ENCODE data around the gene ESR1. TPM values are rescaled to one million over a fixed set of nuclear protein-coding genes. Genes with fewer than 3 reads are reported as not detected.

Gene ESR1
- total and polyA plus RNA-seq, 12 donors = 0.28 to 9.4 (median 3.8) TPM

DNA sequence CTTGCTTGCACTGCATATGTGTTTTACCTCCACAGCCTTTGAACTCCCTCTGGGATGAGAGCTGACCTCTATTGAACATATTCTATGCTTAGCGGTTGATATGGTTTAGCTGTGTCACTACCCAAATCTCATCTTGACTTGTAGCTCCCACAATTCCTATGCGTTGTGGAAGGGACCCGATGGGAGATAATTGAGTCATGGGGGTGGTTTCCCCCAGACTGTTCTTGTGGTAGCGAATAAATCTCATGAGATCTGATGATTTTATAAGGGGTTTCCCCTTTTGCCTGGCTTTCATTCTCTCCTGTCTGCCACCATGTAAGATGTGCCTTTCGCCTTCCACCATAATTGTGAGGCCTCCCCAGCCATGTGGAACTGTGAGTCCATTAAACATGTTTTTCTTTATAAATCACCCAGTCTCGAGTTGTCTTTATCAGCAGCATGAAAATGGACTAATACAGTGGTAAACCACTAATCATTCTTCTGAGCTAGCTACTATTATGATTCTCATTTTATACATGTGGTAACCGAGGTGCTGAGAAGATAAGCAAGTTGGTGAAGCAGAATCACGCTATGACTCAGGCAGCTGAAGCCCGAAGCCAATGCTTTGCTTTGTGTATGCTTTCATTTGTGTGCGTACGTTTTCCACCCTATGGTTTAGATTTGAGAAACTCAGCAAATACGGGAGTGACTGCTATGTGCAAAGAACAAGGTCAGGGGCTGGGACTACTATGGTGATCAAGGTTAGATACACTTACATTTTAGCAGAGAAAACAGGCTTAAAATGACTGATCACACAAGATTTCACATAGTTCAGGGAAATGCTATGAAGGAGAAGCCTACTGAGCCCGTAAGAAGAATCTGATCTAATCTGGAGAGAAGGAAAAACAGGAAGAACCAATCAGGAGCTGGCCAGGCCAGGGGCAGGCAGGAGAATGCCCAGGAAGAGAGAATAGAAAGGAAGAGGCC, 363.5 kb downstream of the ESR1 start:
- Histone ChIP-seq H3K27me3 (no peaks in the 10 kb centered on the region), H3K4me3 (no peak overlapping the region), H3K36me3 (replicated peaks in 1 of 2) (peaks cover 0 to 17% of the 10 kb centered on the region in 2 donors), H3K27ac (peak overlapping the region; percentile 49 to 80 (median 71)), H3K4me1 (replicated peaks in 1 of 2) (peaks cover 7 to 16% of the 10 kb centered on the region in 2 donors), H3K9me3 (replicated peaks in 1 of 3) (peaks cover 0 to 4% (median 0%) of the 10 kb centered on the region in 3 donors)
- DNase-seq = peak in 5 of 7 donors; percentile 24 to 57 (median 46)
- intact Hi-C loops (cut with DNase I) = no loop called here
- 62 to 67% (median 64%) methylated on average over 13 of the region's 13 CpGs for WGBS, 4 donors
- TF ChIP-seq, protein P1, sequence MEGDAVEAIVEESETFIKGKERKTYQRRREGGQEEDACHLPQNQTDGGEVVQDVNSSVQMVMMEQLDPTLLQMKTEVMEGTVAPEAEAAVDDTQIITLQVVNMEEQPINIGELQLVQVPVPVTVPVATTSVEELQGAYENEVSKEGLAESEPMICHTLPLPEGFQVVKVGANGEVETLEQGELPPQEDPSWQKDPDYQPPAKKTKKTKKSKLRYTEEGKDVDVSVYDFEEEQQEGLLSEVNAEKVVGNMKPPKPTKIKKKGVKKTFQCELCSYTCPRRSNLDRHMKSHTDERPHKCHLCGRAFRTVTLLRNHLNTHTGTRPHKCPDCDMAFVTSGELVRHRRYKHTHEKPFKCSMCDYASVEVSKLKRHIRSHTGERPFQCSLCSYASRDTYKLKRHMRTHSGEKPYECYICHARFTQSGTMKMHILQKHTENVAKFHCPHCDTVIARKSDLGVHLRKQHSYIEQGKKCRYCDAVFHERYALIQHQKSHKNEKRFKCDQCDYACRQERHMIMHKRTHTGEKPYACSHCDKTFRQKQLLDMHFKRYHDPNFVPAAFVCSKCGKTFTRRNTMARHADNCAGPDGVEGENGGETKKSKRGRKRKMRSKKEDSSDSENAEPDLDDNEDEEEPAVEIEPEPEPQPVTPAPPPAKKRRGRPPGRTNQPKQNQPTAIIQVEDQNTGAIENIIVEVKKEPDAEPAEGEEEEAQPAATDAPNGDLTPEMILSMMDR (IDR thresholded peaks at IDR 0.05) = no peak
- peak in 1 of 2 donors; percentile 44 for TF ChIP-seq POLR2A (IDR thresholded peaks at IDR 0.05)

DNA sequence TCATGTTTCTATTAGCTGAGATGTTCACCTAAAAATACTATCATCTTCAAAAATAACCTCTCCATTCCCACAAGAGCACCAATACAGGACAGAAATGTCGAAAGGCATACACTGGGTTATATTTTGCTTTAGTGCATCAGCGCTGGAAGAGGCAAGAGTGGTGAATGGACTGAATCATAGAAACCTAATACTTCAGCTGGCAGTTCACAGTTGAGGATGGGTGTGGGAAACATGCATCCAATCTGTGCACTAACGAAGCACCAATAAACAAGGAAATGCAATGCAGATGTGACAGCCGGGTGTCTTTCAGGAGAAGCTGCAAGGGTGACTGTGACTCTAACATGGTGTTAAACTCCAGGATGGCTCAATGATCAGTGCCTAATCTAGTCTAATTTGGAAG, 365.8 kb downstream of the ESR1 start:
- H3K27me3 ChIP-seq = no peaks in the 10 kb centered on the region
- no peak for DNase-seq
- no peaks in the 10 kb centered on the region for H3K9me3 ChIP-seq (replicated peaks in 1 of 3)
- H3K4me1 ChIP-seq (replicated peaks in 1 of 2) = peaks cover 7 to 11% of the 10 kb centered on the region in 2 donors
- TF ChIP-seq, protein P1 (IDR thresholded peaks at IDR 0.05) = no peak
- TF ChIP-seq POLR2A (IDR thresholded peaks at IDR 0.05) = no peak
- no peak overlapping the region for H3K4me3 ChIP-seq
- H3K27ac ChIP-seq = no peak overlapping the region
- H3K36me3 ChIP-seq (replicated peaks in 1 of 2) = peaks cover 0 to 17% of the 10 kb centered on the region in 2 donors
- 89 to 95% (median 92%) methylated on average over 4 of the region's 4 CpGs for WGBS, 4 donors
- intact Hi-C loops (cut with DNase I) = no loop called here

DNA sequence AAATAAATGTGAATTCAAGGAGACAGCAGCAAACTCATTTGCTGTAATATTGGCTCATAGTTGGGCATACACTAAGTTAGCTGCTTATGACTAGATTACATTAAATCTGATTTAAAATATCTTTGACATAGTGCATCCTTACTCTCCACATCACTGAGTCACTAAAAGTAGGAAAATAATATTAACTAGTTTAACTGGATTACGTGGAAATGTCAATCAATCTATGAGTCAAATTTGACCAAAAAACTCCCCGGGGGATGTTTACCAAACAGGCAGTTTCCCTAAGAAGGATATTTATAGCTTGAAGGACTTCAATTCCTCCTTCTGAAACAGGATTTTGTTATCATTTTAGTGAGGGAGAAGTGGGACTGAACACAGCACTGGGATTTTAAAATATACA, 366.5 kb downstream of the ESR1 start:
- intact Hi-C loops (cut with DNase I) = no loop called here
- H3K27me3 ChIP-seq = no peaks in the 10 kb centered on the region
- 66 to 81% (median 68%) methylated on average over 2 of the region's 2 CpGs for WGBS, 4 donors
- no peak overlapping the region for H3K4me3 ChIP-seq
- H3K4me1 ChIP-seq (replicated peaks in 1 of 2) = peaks cover 7 to 11% of the 10 kb centered on the region in 2 donors
- peaks cover 0 to 17% of the 10 kb centered on the region in 2 donors for H3K36me3 ChIP-seq (replicated peaks in 1 of 2)
- TF ChIP-seq POLR2A (IDR thresholded peaks at IDR 0.05) = no peak
- TF ChIP-seq, protein P1 (IDR thresholded peaks at IDR 0.05) = no peak
- no peaks in the 10 kb centered on the region for H3K9me3 ChIP-seq (replicated peaks in 1 of 3)
- H3K27ac ChIP-seq = no peak overlapping the region
- DNase-seq = no peak

DNA sequence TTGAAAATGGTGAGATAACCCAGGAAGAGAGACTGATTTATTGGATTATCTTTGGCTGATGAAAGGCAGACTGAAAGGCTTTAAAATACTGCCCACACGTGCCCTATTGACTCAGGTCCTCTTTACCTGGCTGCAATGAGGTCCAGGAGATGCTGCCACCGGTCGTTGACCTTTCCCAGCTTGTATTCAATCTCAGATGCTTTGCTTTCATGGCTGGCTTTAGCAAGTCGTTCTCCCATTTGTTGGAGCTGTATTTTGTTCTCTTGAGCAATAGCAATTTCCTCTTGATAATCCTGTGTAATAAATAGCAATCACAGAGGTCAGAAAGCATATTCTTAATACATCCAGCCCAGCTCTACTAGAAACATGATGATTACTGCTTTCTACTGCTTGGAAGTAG, 368.8 kb downstream of the ESR1 start:
- Histone ChIP-seq H3K27me3 (no peaks in the 10 kb centered on the region), H3K4me1 (replicated peaks in 1 of 2) (peaks cover 7 to 11% of the 10 kb centered on the region in 2 donors), H3K9me3 (replicated peaks in 1 of 3) (no peaks in the 10 kb centered on the region), H3K36me3 (replicated peaks in 1 of 2) (peaks cover 0 to 17% of the 10 kb centered on the region in 2 donors), H3K4me3 (no peak overlapping the region), H3K27ac (no peak overlapping the region)
- no peak for TF ChIP-seq POLR2A (IDR thresholded peaks at IDR 0.05)
- TF ChIP-seq, protein P1 (IDR thresholded peaks at IDR 0.05) = no peak
- DNase-seq = no peak
- WGBS, 4 donors = 70 to 79% (median 74%) methylated on average over 4 of the region's 4 CpGs
- intact Hi-C loops (cut with DNase I) = no loop called here
